SK-N-SH (cell line): ENCODE measurements around the gene C1orf210. TPM values are rescaled to one million over a fixed set of nuclear protein-coding genes. Genes with fewer than 3 reads are reported as not detected.

Experiments
- CTCF ChIA-PET: fragments of 300-600, 350-600 bp; formaldehyde crosslinking; extraction: SDS; loops from one replicate; lab custom pipeline; 2021; lab: Yijun Ruan, JAX
- POLR2A ChIA-PET: fragments of 350-600 bp; sonication (Branson Sonifier 250); formaldehyde crosslinking; extraction: SDS; loops from one replicate; lab custom pipeline; 2020; ENCODE audit warnings: antibody characterized with exemption, inconsistent platforms; lab: Yijun Ruan, JAX
- DNase-seq: peaks from one replicate; pipeline ENCODE4 v3.0.0; 2012
- H2AFZ ChIP-seq: fragments of 200-600 bp; sonication (generic); 2 replicates; pipeline ENCODE4 v1.8.1; 2016; ENCODE audit warnings: antibody characterized with exemption, mild to moderate bottlenecking, low read depth
- H3F3A ChIP-seq: fragments of 200-600 bp; sonication (generic); replicated peaks from 2 replicates; pipeline ENCODE3; 2016; ENCODE audit warnings: antibody characterized with exemption, mild to moderate bottlenecking; ENCODE audit not compliant: insufficient read depth
- H3K27ac ChIP-seq, 2 experiments: fragments of 200-500 bp in 1 of 2; fragments of 200-600 bp in 1 of 2; sonication (Bioruptor generic) in 1 of 2; sonication (generic), shearing (Covaris generic) in 1 of 2; 2 replicates each; pipeline versions ENCODE4 v1.5.1 to v1.6.1; 2014 to 2016; ENCODE audit warnings: low read depth in 2 of 2, inconsistent platforms in 1 of 2, low read length in 1 of 2, mild to moderate bottlenecking in 1 of 2, mixed read lengths in 1 of 2
- H3K27me3 ChIP-seq: fragments of 200-600 bp; sonication (generic), shearing (Covaris generic); 2 replicates; pipeline ENCODE4 v1.6.1; 2016; ENCODE audit warnings: mixed run types; ENCODE audit not compliant: insufficient read depth
- H3K36me3 ChIP-seq, 2 experiments: fragments of 200-500 bp in 1 of 2; fragments of 200-600 bp in 1 of 2; sonication (Bioruptor generic) in 1 of 2; sonication (generic) in 1 of 2; replicated peaks in 1 of 2; 2 replicates each; pipeline versions ENCODE3 to v1.5.1; 2014 to 2016; ENCODE audit warnings: low read length in 1 of 2, mild to moderate bottlenecking in 1 of 2; ENCODE audit not compliant: insufficient read depth in 2 of 2, control insufficient read depth in 1 of 2
- H3K4me1 ChIP-seq, 2 experiments: fragments of 200-500 bp in 1 of 2; fragments of 200-600 bp in 1 of 2; sonication (Bioruptor generic) in 1 of 2; sonication (generic), shearing (Covaris generic) in 1 of 2; 2 replicates each; pipeline versions ENCODE4 v1.5.1 to v1.6.1; 2014 to 2016; ENCODE audit warnings: low read depth in 1 of 2, low read length in 1 of 2, mixed run types in 1 of 2; ENCODE audit not compliant: insufficient read depth in 2 of 2, control insufficient read depth in 1 of 2
- H3K4me2 ChIP-seq: fragments of 200-600 bp; sonication (generic), shearing (Covaris generic); 2 replicates; pipeline ENCODE4 v1.6.1; 2017; ENCODE audit warnings: mixed run types
- H3K4me3 ChIP-seq, 2 experiments: fragments of 200-500 bp in 1 of 2; fragments of 200-600 bp in 1 of 2; sonication (Bioruptor generic) in 1 of 2; sonication (generic), shearing (Covaris generic) in 1 of 2; 2 replicates each; pipeline versions ENCODE4 v1.5.1 to v1.8.1; 2014 to 2016; ENCODE audit warnings: low read depth in 2 of 2, inconsistent platforms in 1 of 2, low read length in 1 of 2, mild to moderate bottlenecking in 1 of 2, mixed read lengths in 1 of 2, moderate library complexity in 1 of 2
- H3K79me2 ChIP-seq: fragments of 200-600 bp; sonication (generic); 2 replicates; pipeline ENCODE4 v1.8.1; 2017; ENCODE audit warnings: mild to moderate bottlenecking; ENCODE audit not compliant: insufficient read depth
- H3K9ac ChIP-seq: fragments of 200-600 bp; sonication (generic); 2 replicates; pipeline ENCODE4 v1.6.1; 2017; ENCODE audit warnings: mixed run types
- H3K9me2 ChIP-seq: fragments of 200-600 bp; sonication (generic); 2 replicates; pipeline ENCODE4 v1.6.1; 2017; ENCODE audit warnings: mixed run types
- H3K9me3 ChIP-seq: fragments of 200-600 bp; sonication (generic); 2 replicates; pipeline ENCODE4 v1.6.1; 2017; ENCODE audit warnings: mixed run types, mild to moderate bottlenecking, moderate library complexity
- H4K20me1 ChIP-seq: fragments of 200-600 bp; sonication (generic); 2 replicates; pipeline ENCODE4 v1.6.1; 2017; ENCODE audit warnings: mild to moderate bottlenecking, mixed run types; ENCODE audit not compliant: insufficient read depth
- CHD2 ChIP-seq: fragments of 150-350 bp; IDR thresholded peaks from 2 replicates; pipeline ENCODE4 v1.6.1; 2018; ENCODE audit warnings: low read length; ENCODE audit not compliant: partially characterized antibody
- CTCF ChIP-seq: fragments of 200-600 bp; sonication (generic); IDR thresholded peaks from 2 replicates; pipeline ENCODE4 v1.6.1; 2017; ENCODE audit warnings: antibody characterized with exemption, mild to moderate bottlenecking, moderate library complexity
- ELF1 ChIP-seq: IDR thresholded peaks from 2 replicates; pipeline ENCODE4 v1.4.0; 2012
- FOSL2 ChIP-seq: IDR thresholded peaks from 2 replicates; pipeline ENCODE4 v1.4.0; 2012; ENCODE audit warnings: low read depth, mild to moderate bottlenecking, moderate library complexity, borderline replicate concordance
- FOXJ3 ChIP-seq: sonication (generic); formaldehyde crosslinking; IDR thresholded peaks from 2 replicates; pipeline ENCODE4 v1.5.1; 2020; ENCODE audit warnings: mild to moderate bottlenecking, missing genetic modification reagents
- IRF3 ChIP-seq: fragments of 150-350 bp; IDR thresholded peaks from 2 replicates; pipeline ENCODE4 v1.6.1; 2016; ENCODE audit warnings: mild to moderate bottlenecking, low read depth, low read length
- MAX ChIP-seq: IDR thresholded peaks from 2 replicates; pipeline ENCODE4 v1.4.0; 2012; ENCODE audit warnings: low read depth
- MEF2A ChIP-seq: IDR thresholded peaks from 2 replicates; pipeline ENCODE4 v1.4.0; 2012; ENCODE audit warnings: low read depth, borderline replicate concordance
- MXI1 ChIP-seq: IDR thresholded peaks from 2 replicates; pipeline ENCODE4 v1.6.1; 2012; ENCODE audit warnings: mild to moderate bottlenecking, low read depth, low read length, improper control_type of control experiment
- NFIC ChIP-seq: IDR thresholded peaks from 2 replicates; pipeline ENCODE4 v1.4.0; 2012; ENCODE audit warnings: borderline replicate concordance
- NRF1 ChIP-seq: IDR thresholded peaks from 2 replicates; pipeline ENCODE4 v1.6.1; 2012; ENCODE audit warnings: low read depth, mild to moderate bottlenecking, low read length
- POLR2AphosphoS5 ChIP-seq: IDR thresholded peaks from 2 replicates; pipeline ENCODE4 v1.6.1; 2012; ENCODE audit warnings: low read depth, low read length
- RFX5 ChIP-seq: IDR thresholded peaks from 2 replicates; pipeline ENCODE4 v1.6.1; 2012; ENCODE audit warnings: mild to moderate bottlenecking, improper control_type of control experiment, low read length
- RXRA ChIP-seq: IDR thresholded peaks from 2 replicates; pipeline ENCODE4 v1.4.0; 2012; ENCODE audit warnings: low read depth, mild to moderate bottlenecking, borderline replicate concordance
- SMC3 ChIP-seq: IDR thresholded peaks from 2 replicates; pipeline ENCODE4 v1.6.1; 2012; ENCODE audit warnings: low read depth, low read length, improper control_type of control experiment
- TAF1 ChIP-seq: IDR thresholded peaks from 2 replicates; pipeline ENCODE4 v1.6.1; 2012; ENCODE audit warnings: low read depth, mild to moderate bottlenecking, low read length, moderate library complexity, borderline replicate concordance
- USF1 ChIP-seq: IDR thresholded peaks from 2 replicates; pipeline ENCODE4 v1.4.0; 2012; ENCODE audit warnings: low read depth, borderline replicate concordance
- USF2 ChIP-seq: fragments of 150-350 bp; IDR thresholded peaks from 2 replicates; pipeline ENCODE4 v1.6.1; 2017; ENCODE audit warnings: antibody characterized with exemption, low read length, low read depth, borderline replicate concordance
- YY1 ChIP-seq: IDR thresholded peaks from 2 replicates; pipeline ENCODE4 v1.4.0; 2012; ENCODE audit warnings: low read depth, mild to moderate bottlenecking
- WGBS: methylation state at CpG from one replicate; pipeline ENCODE4 v1.1.6; 2017; ENCODE audit warnings: low lambda C conversion rate; 5-methylcytosine and 5-hydroxymethylcytosine counted together
- polyA plus RNA-seq, 3 experiments: library from polyadenylated mRNA; depleted of rRNA; stranded (reverse); fragments of >200 nt; gene quantifications; 2 replicates each; pipeline ENCODE4 v1.2.3, GENCODE V29; 2012

C1orf210 gene
- polyA plus RNA-seq (2012; rRNA removed), result not detected in 2 replicates
- polyA plus RNA-seq (2012; cell fraction: cytosol; rRNA removed), result not detected in 2 replicates
- polyA plus RNA-seq (2012; cell fraction: nucleus; rRNA removed), result not detected in 2 replicates

- no peak within 1 kb of the TSS for H2AFZ ChIP-seq
- no peaks in the 10 kb centered on the region for H3K9me2 ChIP-seq
- 75% methylated on average over 19 of the region's 19 CpGs for WGBS
- no peak within 1 kb of the TSS for H3K4me3 ChIP-seq
- ChIA-PET CTCF (no interaction called here), POLR2A (no interaction called here)
- H3K4me2 ChIP-seq, result no peak within 1 kb of the TSS
- no peaks in the 10 kb centered on the region for H3K79me2 ChIP-seq
- peaks cover 20% of the 10 kb centered on the region; the same call in 1 of the 2 replicates for H3K27me3 ChIP-seq
- no peaks in the 10 kb centered on the region for H3K9me3 ChIP-seq
- no peak within 1 kb of the TSS for H3K27ac ChIP-seq
- no peaks in the 10 kb centered on the region for H4K20me1 ChIP-seq
- no peak within 1 kb of the TSS for H3K9ac ChIP-seq
- H3F3A ChIP-seq, result no peaks in the 10 kb centered on the region
- H3K4me1 ChIP-seq, result no peaks in the 10 kb centered on the region; a peak in 1 of 4 replicates
- TF ChIP-seq USF2 (no peak), FOSL2 (no peak), TAF1 (no peak), CTCF (no peak), MAX (no peak), RFX5 (no peak), MXI1 (no peak), FOXJ3 (no peak), POLR2AphosphoS5 (no peak)
- TF ChIP-seq, all 33 proteins: peak for 0
- no peaks in the 10 kb centered on the region for H3K36me3 ChIP-seq
- DNase-seq, result no peak
Observed at GRCh38 chr1:43285269-43285990, at the start of gene C1orf210. Gene C1orf210, minus strand, starts transcription at chr1:43285581. Its CDS starts 2,311 bp downstream, at chr1:43283270.

GRCh38 chr1:43334453-43335205 lies 49.2 kb upstream of the C1orf210 start:
- ChIA-PET POLR2A (interaction anchor here (0.6 kb wide), 1 partner anchor 21 kb away, joined by 3 read pairs; no protein-coding TSS in a partner anchor), CTCF (no interaction called here)
- H3K9me2 ChIP-seq, result no peaks in the 10 kb centered on the region
- no peaks in the 10 kb centered on the region for H4K20me1 ChIP-seq
- H3F3A ChIP-seq, result no peaks in the 10 kb centered on the region
- no peak overlapping the region for H3K27ac ChIP-seq
- H3K4me1 ChIP-seq, result peaks cover 0 to 5% of the 10 kb centered on the region in 2 experiments; a peak in 2 of 4 replicates
- no peak overlapping the region for H3K4me2 ChIP-seq
- H3K4me3 ChIP-seq, result no peak overlapping the region
- H2AFZ ChIP-seq, result no peak overlapping the region
- TF ChIP-seq USF1, result no peak
- no peak for TF ChIP-seq SMC3
- no peak for TF ChIP-seq MEF2A
- no peak for TF ChIP-seq CHD2
- TF ChIP-seq TAF1, result no peak
- no peak for TF ChIP-seq MXI1
- TF ChIP-seq IRF3, result no peak
- TF ChIP-seq ELF1, result no peak
- TF ChIP-seq NFIC, result no peak
- TF ChIP-seq NRF1, result no peak
- TF ChIP-seq RXRA, result no peak
- no peak for TF ChIP-seq YY1
- TF ChIP-seq RFX5, result no peak
- no peaks in the 10 kb centered on the region; the same call in 1 of the 2 replicates for H3K27me3 ChIP-seq
- WGBS, result 69% methylated on average over 7 of the region's 7 CpGs
- H3K36me3 ChIP-seq, result no peaks in the 10 kb centered on the region
- H3K9ac ChIP-seq, result no peak overlapping the region
- DNase-seq, result no peak
- no peaks in the 10 kb centered on the region for H3K79me2 ChIP-seq
- H3K9me3 ChIP-seq, result no peaks in the 10 kb centered on the region
